ENCODE data around the gene UNC45A.
A peak's percentile ranks its signal among the peaks of the same experiment; 100 is the strongest.
"Not testable (repeated sequence)": the region's sequence is repeated elsewhere in the genome, so short reads cannot be mapped to it uniquely, and the experiment has no call there.

UNC45A gene

DNA sequence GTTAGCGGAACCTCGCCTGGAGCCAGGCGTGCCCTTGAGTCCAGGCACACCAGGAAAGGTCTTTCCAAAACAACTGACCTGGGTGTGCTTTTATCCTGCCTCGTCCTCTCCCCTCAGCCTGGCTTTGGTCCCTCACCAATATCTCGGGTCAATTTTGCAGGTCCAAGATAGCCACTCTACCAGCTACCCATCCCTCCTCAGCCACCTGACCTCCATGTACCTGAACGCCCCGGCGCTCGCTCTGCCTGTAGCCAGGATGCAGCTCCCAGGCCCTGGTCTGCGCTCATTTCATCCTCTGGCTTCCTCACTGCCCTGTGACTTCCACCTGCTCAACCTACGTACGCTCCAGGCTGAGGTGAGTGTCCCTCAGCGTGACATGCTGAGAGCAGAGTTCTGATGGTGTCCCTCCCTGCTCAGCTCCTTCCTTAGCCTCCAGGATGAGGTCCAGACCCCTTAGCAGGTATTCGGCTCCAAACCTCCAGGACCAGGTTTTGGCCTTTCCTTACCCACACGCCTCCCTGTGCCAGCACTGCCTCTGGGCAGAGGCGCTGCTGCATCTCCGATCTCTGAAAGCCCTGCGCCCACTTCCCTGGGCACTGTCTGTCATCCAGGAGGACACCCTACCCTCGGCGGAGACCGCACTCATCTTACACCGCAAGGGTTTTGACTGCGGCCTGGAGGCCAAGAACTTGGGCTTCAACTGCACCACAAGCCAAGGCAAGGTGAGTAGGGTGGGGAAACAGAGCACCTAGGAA is 16.9 kb upstream of the UNC45A start:
- DNase-seq (ENCODE audit: low spot score), result no peak

DNA sequence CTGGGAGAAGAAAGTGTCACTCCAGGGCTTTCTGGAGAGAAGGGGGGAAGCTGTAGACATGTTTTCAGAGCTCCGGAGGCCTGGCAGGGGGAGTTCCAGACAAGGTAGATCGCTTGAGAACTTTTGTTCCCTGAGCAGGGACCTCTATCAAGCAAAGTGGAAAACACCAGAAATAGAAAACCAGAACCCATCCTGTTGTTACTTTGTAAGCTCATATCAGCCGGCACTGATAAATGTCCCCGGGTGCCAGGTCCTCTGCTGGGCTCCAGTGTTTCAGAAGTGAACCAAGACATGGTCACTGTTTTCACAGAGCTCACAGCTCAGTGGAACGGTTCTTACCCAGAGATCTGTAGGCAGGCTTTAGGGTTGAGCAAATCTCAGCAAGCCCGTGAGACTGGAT is 16.2 kb upstream of the UNC45A start:
- DNase-seq (ENCODE audit: low spot score), result no peak

DNA sequence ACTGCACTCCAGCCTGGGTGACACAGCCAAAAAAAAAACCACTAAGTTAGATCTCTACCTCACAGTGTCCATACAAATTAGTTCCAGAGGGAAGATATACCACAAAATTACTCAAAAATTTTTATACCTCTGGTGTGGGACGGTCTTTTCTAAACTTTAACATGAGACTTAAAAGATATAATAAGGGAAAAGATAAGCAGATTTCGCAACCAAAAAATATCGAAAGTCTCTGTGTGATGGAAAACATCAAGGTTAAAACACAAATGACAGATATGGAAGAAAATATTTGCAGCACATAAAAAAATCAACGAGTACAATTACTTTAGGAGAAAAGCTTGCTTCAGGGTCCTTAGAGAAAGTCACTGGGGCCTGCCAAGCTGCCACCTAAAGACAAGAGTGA is 13.2 kb upstream of the UNC45A start:
- no peak for DNase-seq (ENCODE audit: low spot score)

DNA sequence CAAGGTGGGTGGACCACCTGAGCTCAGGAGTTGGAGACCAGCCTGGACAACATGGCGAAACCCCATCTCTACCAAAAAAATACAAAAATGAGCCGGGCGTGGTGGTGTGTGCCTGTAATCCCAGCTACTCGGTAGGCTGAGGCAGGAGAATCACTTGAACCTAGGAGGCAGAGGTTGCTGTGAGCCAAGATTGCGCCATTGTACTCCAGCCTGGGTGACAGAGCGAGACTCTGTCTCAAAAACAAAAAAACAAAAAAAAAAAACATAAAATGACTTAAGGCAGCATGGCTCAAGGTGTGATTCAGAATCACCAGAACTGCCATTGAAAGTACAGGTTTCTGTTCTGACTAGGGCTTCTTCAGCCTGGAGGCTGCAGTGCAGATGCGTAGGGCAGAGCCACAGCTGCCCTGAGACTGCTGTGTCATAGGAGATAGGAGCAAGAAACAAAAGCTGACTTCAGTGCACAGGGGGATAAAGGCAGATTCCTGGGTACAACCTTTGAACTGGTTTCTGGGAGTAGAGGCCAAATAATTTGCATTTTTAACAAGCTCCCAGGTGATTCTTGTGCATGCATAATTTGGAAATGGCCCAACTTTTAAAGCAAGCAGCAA is 12.3 kb upstream of the UNC45A start:
- not testable (repeated sequence) for DNase-seq (ENCODE audit: low spot score)

DNA sequence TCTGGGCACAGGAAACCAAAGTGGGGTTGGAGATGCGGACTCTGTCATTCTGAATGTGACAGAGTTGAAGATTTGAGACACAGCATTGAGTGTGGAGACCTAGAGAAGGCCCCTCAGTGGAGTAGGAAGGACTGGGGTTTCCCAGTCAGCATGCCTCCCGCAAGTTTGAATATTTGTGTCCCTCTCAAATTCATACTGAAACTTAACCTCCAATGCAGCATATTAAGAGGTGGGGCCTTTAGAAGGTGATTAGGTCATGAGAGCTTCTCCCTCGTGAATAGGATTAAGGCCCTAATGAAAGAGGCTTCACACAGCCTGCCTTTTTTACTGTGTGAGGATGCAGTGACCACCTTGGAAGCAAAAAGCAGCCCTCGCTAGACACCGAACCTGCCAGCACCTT is 10.7 kb upstream of the UNC45A start:
- no peak for DNase-seq (ENCODE audit: low spot score)

DNA sequence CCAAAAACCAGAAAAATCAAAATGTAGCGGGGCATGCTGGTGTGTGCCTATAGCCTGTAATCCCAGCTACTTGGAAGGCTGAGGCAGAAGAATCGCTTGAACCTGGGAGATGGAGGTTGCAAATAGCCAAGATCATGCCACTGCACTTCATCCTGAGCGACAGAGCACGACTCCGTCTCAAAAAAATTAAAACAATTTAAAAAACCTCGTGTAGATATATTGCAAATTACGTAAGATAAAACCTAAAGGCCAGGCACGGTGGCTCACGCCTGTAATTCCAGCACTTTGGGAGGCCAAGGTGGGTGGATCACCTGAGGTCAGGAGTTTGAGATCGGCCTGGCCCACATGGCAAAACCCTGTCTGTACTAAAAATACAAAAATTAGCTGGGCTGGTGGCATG is 8.3 kb upstream of the UNC45A start:
- not testable (repeated sequence) for DNase-seq (ENCODE audit: low spot score)

DNA sequence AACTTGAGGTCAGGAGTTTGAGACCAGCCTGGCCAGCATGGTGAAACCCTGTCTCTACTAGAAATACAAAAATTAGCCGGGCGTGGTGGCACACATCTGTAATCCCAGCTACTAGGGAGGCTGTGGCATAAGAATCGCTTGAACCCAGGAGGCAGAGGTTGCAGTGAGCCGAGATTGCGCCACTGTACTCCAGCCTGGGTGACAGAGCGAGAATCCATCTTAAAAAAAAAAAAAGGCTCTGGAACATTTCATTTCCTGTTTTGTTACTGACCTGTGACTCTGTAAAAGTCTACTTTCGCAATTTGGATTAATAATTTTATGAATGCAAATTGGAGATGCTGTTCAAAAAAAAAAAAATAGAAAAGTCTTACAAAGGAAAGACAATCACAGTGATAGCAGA is 7.0 kb upstream of the UNC45A start:
- not testable (repeated sequence) for DNase-seq (ENCODE audit: low spot score)

DNA sequence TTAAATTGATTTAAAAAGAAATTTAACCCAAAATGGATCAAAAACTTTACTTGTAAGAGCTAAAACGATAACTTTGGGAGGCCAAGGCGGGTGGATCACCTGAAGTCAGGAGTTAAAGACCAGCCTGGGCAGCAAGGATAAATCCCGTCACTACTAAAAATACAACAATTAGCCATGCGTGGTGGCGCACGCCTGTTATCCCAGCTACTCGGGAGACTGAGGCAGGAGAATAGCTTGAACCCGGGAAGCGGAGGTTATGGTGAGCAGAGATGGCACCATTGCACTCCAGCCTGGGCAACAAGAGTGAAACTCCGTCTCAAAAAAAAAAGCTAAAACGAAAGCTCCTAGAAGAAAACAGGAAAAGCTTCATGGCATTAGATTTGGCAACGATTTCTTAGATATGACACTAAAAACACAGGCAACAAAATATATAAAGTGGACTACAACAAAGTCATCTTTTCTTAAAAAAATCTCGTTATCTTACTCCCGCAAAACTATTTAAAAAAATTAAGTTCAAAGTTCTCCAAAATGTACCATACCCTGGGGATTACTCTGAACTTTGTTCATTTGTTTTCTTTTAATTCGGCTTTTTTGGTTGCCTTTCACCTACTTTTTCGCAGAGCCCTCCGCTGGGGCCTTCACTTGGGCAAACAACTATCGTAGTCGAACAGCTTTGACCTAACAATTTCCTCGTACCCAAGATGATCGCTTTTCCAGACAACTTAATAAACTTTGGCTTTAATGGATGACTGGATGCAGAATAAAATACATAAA is 5.7 kb upstream of the UNC45A start:
- no peak for DNase-seq (ENCODE audit: low spot score)

DNA sequence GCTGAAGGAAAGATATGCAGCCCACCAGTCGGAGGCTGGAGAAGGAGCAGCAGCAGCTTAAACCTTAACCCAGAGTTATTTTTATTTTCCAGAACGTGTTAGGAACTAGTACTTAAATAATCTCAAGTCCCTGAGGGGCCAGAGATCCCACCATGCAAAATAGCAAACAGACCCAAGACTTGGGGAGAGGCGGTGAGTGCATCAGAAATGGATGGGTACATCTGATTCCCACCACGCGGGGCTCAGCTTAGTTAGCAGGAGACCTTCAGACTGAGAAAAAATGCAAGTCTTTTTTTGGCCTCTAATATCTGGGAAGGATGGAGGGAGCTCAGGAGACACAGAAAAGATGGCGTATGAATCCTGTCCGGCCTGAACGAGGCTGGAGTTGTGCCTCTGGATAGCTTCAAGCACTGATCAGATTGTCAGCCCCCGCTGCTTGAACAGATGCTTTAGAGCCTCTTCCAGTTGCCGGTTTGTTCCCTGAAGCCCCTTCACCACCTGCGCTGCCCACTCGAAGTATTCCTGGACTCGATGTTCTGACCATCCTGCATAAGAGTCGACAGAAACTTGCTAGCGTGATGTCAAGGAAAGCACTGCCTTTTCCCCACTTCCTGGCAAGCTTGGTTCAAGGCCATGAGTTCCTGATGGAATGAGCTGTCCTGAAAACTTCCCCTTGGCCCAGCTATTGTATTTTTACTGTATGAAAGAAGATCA is 4.1 kb upstream of the UNC45A start:
- no peak for DNase-seq (ENCODE audit: low spot score)

DNA sequence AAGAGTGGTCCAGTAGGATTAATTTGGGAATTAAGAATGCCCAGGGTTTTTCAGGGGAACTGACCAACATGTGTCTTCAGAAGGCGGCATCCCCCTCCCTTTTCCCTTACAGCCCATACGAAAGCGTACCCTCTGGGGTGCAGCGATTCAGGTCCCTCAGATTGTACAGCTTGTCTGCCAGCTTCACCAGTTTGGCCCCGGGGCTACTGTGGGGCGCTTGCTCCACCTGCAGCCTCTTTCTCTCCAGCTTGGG is 3.6 kb upstream of the UNC45A start:
- no peak for DNase-seq (ENCODE audit: low spot score)

DNA sequence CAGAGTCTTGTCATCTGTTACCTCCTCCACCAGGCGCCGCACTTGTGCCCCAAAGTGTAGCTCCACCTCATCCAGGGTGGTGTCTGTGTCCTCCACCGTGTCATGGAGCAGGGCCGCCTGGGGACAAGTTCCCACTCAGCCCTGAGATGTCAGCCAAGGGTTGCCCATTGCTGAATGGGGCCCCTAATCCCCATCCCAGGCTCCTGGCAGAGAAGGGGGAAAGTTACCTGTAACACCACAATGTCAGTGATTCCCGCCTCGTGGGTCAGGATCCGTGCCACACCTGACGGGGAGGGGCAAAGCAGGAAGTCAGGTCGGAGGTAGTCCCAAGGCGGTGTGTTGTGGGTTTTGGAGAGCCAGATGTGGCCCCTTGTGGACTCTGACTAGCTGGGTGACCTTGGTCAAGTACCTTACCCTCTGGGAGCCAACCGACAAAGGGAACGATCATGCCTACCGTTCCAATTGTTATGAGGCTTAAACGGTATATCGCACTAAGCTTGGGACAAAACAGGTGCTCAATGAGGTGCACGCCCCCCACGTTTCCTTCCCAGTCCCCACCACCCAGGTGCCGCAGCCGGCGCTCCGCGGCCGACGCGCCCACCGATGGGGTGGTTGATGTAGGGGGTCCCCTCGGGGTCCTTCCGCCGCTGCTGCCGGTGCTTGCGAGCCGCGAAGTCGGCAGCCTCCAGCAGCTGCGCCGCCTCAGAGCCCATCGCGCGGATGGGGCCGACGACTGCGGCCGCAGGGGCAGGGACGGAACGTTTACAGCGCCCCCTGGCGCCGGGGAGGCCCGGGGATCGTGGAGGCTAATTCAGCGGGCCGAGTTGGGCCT is 3.0 kb upstream of the UNC45A start, which contains the start of gene HDDC3:
Gene HDDC3 (minus strand): TSS at position 722 of the 832 bp plus-strand sequence. CDS start 9 bp downstream, at position 713.
- peak; percentile 97 for DNase-seq (ENCODE audit: low spot score)

DNA sequence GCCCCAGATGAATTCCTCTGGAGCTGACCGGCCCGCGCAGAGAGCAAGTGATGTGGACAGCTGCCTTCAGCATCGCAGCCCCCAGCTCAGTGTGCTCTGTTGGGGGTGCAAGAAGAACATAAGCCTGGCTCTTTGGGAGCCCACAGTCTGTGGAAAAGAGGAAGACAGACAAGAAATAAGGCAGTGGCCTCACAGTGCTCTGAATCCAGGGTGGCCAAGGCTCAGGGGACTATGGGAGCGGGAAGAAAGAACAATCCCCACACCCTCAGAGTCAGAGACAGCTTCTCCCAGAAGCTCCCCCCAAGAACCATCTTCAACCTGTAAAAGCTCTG is 2.5 kb upstream of the UNC45A start:
- no peak for DNase-seq (ENCODE audit: low spot score)

DNA sequence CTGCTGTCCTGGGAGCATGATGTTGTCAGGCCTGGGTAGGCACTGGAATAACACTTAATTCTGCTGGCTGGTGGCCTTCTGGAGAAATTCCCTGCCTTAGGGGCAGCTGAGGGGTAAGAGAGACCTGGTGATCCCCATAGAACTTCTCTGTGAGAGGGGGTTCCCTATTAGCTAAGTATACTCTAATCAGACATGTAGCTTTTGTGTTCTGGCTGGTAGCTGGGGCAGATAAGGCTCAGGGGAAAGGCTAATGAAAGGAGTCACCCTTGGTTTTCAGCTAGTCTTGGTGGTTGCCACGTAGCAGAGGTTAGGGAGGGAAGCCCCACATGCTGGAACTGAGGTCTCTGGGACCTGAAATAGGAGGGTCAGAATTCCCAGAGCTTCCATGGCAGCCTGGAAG is 1.8 kb upstream of the UNC45A start:
- DNase-seq (ENCODE audit: low spot score), result no peak

DNA sequence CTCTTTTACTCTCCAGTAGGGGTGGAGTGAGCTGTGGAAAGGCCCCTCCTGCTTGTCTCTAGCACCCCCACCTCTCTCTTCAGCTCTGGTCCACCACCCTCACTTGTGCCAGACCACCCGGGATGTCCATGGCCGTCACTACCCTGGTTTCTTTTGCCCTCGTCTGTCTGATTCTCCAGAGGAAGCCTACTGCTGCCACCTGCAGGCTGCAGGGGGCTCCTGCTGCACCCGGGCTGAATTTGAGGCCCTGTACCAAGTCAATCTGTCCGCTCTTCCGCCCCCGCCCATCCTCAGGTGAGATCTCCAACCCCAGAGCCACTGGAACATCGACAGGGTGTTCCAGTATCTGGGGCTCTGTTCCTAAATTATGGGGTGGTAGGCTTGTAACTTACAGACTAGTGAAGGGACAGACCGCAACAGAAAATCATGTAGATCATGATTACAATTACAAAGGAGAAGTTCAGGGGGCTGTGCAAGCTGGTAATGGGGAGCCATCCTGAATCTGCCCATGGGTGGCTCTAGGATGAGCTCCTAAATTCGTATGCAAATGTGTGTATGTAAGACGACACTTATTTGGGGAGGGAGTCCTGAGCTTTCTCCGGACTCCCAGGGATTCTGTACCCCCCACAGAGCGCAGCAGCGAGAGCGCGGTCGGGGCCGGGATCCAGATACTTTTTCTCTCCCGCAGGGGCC is 683 bp upstream of the UNC45A start:
- DNase-seq (ENCODE audit: low spot score), result peak; percentile 89

DNA sequence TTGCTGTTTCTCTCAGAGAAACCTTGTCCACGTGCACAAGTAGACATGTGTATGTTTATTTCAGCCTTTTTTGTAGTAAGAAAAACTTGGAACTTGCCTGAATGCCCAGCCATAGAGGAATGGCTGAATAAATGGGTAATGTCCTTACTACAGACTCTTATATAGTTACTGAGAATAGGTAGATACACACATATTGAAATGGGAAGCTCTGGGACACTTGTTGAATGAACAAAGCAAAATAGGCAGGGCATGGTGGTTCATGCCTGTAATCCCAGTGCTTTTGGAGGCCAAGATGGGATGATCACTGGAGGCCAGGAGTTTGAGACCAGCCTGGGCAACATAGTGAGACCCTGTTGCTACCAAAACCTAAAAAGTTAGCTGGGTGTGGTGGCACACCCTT is 1.7 kb downstream of the UNC45A start:
- DNase-seq (ENCODE audit: low spot score), result no peak

DNA sequence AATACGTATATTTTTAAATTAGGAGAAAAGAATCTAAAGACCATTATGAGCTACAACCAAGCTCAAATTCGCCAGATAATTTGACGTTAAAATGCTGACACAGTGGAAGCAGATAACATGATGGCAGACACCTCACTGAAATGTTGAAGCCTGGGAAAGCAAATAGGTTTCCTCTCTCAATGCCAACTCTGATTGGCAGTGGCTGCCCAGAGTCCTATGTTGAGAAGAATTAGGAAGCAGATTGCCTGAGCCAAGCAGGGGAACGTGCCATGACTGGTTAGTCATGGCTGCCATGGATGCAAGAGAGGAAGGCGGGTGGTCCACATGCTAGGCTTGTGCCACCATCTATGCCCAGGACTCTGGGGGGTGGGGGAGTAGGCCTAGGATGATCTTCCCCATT is 3.2 kb downstream of the UNC45A start:
- DNase-seq (ENCODE audit: low spot score), result no peak

DNA sequence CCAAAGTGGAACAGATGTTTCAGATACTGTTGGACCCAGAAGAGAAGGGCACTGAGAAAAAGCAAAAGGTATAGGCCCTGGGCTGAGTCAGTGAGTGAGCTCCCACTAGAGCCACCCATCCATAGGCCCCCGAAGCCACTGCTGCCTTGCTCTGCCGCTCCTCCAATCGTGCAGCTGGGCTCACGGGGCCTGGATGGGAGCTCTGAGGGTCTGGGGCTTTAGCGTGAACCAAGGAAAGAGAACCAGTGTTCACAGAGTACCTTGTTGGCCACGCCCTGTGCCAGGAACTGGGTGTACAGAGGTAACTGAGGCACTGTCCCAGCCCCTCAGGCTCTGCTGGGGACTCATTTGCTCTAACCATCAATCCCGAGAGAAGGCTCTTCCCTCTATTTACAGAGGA is 4.7 kb downstream of the UNC45A start:
- DNase-seq (ENCODE audit: low spot score), result no peak

DNA sequence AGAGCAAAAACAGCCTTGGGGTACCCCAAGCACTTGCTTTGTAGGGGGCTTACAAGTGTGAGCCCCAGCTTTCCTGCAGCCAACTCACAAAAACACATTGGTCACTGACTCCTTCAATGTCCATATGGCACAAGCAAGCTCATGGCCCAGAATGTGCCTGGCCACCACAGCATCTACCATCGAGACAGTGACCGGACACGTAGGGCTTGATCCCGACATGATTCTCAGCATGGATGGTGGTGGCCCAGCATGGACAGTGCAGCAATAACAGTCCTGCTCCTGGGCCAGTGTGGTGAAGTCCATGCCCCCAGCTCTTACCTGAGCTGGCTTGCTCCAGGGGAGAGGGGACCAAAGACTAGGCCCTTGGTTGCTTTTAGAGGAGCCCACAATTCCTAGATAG is 6.0 kb downstream of the UNC45A start:
- no peak for DNase-seq (ENCODE audit: low spot score)

DNA sequence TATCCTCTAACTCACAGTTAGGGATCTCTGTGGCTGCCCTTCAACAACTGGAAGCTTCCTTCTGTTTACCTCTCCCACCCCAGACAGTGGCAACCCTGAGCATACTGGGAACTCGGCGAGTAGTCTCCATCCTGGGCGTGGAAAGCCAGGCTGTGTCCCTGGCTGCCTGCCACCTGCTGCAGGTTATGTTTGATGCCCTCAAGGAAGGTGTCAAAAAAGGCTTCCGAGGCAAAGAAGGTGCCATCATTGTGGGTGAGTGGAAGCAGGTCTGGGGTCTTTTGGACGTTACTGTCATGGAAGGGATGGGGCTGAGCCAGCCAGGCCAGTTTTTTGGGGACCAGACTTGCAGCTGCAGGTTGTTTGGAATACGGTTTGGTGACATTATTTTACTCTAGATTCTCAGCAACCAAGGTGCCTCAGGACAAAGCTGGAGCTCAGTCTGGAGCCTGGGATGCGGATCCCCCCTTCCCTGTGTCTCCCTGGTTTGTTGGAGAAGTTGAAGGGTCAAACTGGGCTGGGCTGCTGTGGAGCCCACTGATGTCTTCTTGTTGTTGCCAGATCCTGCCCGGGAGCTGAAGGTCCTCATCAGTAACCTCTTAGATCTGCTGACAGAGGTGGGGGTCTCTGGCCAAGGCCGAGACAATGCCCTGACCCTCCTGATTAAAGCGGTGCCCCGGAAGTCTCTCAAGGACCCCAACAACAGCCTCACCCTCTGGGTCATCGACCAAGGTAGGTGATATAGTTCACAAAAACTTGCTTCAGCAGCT is 7.5 kb downstream of the UNC45A start:
- no peak for DNase-seq (ENCODE audit: low spot score)

DNA sequence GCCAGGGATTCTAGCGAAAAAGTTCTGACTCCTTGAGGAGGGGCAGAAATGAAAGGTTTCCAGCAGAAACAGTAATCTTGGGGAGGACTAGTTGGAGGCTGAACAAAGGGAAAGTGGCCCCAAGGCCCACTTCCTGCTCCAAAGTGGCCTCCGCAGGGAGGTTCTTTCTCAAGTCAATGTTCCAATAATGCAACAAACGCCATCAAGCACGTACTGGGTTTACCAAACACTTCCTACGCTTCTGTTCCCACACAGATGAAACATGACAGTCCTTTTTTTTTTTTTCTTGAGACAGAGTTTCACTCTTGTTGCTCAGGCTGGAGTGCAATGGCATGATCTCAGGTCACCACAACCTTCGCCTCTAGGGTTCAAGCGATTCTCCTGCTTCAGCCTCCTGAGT is 10.0 kb downstream of the UNC45A start:
- DNase-seq (ENCODE audit: low spot score), result no peak

DNA sequence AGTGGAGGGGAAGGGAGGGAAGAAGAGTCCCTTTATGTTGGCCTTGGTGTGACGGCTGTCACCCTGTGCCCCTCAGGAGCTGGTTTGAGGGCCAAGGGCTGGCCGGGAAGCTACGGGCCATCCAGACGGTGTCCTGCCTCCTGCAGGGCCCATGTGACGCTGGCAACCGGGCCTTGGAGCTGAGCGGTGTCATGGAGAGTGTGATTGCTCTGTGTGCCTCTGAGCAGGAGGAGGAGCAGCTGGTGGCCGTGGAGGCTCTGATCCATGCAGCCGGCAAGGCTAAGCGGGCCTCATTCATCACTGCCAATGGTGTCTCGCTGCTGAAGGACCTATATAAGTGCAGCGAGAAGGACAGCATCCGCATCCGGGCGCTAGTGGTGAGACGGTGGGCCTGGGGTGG is 11.5 kb downstream of the UNC45A start:
- DNase-seq (ENCODE audit: low spot score), result no peak

All from AG20443 (cell line).